HL-60 (cell line): ENCODE measurements around the gene LEP.

ENCODE experiments used
- DNase-seq, 2 experiments: peaks; one replicate each; pipeline ENCODE4 v3.0.0-alpha.2; 2010 to 2020; ENCODE audit warnings: low read depth in 1 of 2, low spot score in 1 of 2
- H3K27ac ChIP-seq: fragments of 250-450 bp; sonication (Bioruptor Pico); replicated peaks from 2 replicates; pipeline ENCODE4 v1.5.1; 2020; ENCODE audit warnings: mild to moderate bottlenecking, moderate library complexity
- H3K27me3 ChIP-seq: fragments of 250-450 bp; sonication (Bioruptor Pico); 2 replicates; pipeline ENCODE4 v1.5.1; 2021; ENCODE audit warnings: mild to moderate bottlenecking, moderate library complexity; ENCODE audit not compliant: insufficient read depth, poor library complexity, severe bottlenecking
- H3K4me3 ChIP-seq: replicated peaks from 2 replicates; pipeline ENCODE4 v1.5.1; 2011; ENCODE audit warnings: mild to moderate bottlenecking, control low read depth, low read length; ENCODE audit not compliant: insufficient read depth
- CTCF ChIP-seq: IDR thresholded peaks from one replicate; pipeline ENCODE4 v1.5.1; 2011; ENCODE audit warnings: low read length, control low read depth, inconsistent platforms; ENCODE audit not compliant: insufficient read depth
- GABPA ChIP-seq: IDR thresholded peaks from 2 replicates; pipeline ENCODE4 v1.6.1; 2012; ENCODE audit warnings: low read depth
- POLR2AphosphoS5 ChIP-seq: IDR thresholded peaks from 2 replicates; pipeline ENCODE4 v1.6.1; 2012; ENCODE audit warnings: low read depth
- REST ChIP-seq: IDR thresholded peaks from 2 replicates; pipeline ENCODE4 v1.6.1; 2012; ENCODE audit warnings: low read depth; ENCODE audit not compliant: insufficient replicate concordance
- SPI1 ChIP-seq: IDR thresholded peaks from 2 replicates; pipeline ENCODE4 v1.6.1; 2012; ENCODE audit warnings: low read depth, mild to moderate bottlenecking, borderline replicate concordance

LEP gene

GRCh38 chr7:128210036-128210347 is 31.1 kb upstream of the LEP start:
- Histone ChIP-seq H3K27ac (no peak overlapping the region), H3K4me3 (no peak overlapping the region), H3K27me3 (no peaks in the 10 kb centered on the region)
- DNase-seq = no peak
- TF ChIP-seq GABPA (no peak), REST (no peak), POLR2AphosphoS5 (no peak), CTCF (no peak), SPI1 (no peak)

- no peak for TF ChIP-seq POLR2AphosphoS5
- TF ChIP-seq CTCF = no peak
- TF ChIP-seq REST = no peak
- no peak for TF ChIP-seq GABPA
- no peak for TF ChIP-seq SPI1
- Histone ChIP-seq H3K27ac (no peak overlapping the region), H3K27me3 (no peaks in the 10 kb centered on the region), H3K4me3 (no peak overlapping the region)
- no peak for DNase-seq
Observed at GRCh38 chr7:128210590-128211570, 30.2 kb upstream of the LEP start.

- H3K4me3 ChIP-seq = no peak overlapping the region
- no peak for DNase-seq
- no peaks in the 10 kb centered on the region for H3K27me3 ChIP-seq
- no peak for TF ChIP-seq POLR2AphosphoS5
- no peak for TF ChIP-seq REST
- no peak for TF ChIP-seq GABPA
- TF ChIP-seq CTCF = no peak
- TF ChIP-seq SPI1 = no peak
- H3K27ac ChIP-seq = no peak overlapping the region
Observed at GRCh38 chr7:128211626-128212025, 29.5 kb upstream of the LEP start.
